T-cell (primary cell): ENCODE data around the gene FLVCR2. TPM values are rescaled to one million over a fixed set of nuclear protein-coding genes. Genes with fewer than 3 reads are reported as not detected.
A peak's percentile ranks its signal among the peaks of the same experiment; 100 is the strongest.

ENCODE experiments used
- ATAC-seq, 4 experiments: fragments of 200-7000 bp in 3 of 4; fragments of 150-1000 bp in 1 of 4; cut with Tn5 transposase; replicated peaks in 1 of 4; 1 replicate in 3 of 4; 2 replicates in 1 of 4; pipeline ENCODE4 v1.10.0; 2021; ENCODE audit warnings: moderate library complexity in 3 of 4, mild to moderate bottlenecking in 2 of 4, moderate number of reproducible peaks in 1 of 4
- CTCF ChIA-PET, 2 donors: fragments of 300-600 bp; sonication (Branson Sonifier 250); formaldehyde crosslinking; loops; one replicate each; lab custom pipeline; 2022; ENCODE audit warnings: antibody characterized with exemption in 2 of 2; lab: Charles Lee
- POLR2A ChIA-PET, 2 donors: fragments of 300-600 bp; sonication (Branson Sonifier 250); formaldehyde crosslinking; loops; one replicate each; lab custom pipeline; 2022; ENCODE audit warnings: antibody characterized with exemption in 2 of 2; lab: Charles Lee
- DNase-seq, 35 experiments: peaks; one replicate each; pipeline versions ENCODE4 v3.0.0 to v3.0.0-alpha.2; 2013 to 2023
- H3K27ac ChIP-seq: one replicate; pipeline ENCODE4 v1.5.1; 2013; ENCODE audit warnings: low read length
- H3K27me3 ChIP-seq, 2 experiments: replicated peaks in 1 of 2; 1 replicate in 1 of 2; 2 replicates in 1 of 2; pipeline versions ENCODE4 v1.6.1 to v1.7.0; 2013; ENCODE audit warnings: low read length in 1 of 2, mixed read lengths in 1 of 2; ENCODE audit not compliant: control insufficient read depth in 2 of 2, insufficient read depth in 2 of 2; ENCODE audit errors: extremely low read depth in 1 of 2
- H3K36me3 ChIP-seq, 2 donors: 1 replicate in 1 of 2; 2 replicates in 1 of 2; pipeline versions ENCODE4 v1.6.1 to v1.7.0; 2013; ENCODE audit warnings: low read length in 1 of 2; ENCODE audit not compliant: control insufficient read depth in 2 of 2, insufficient read depth in 1 of 2; ENCODE audit errors: extremely low read depth in 1 of 2
- H3K4me1 ChIP-seq, 2 experiments: 1 replicate in 1 of 2; 2 replicates in 1 of 2; pipeline versions ENCODE4 v1.6.1 to v1.7.0; 2013; ENCODE audit warnings: low read length in 2 of 2, mixed read lengths in 1 of 2; ENCODE audit not compliant: insufficient read depth in 2 of 2, control insufficient read depth in 1 of 2; ENCODE audit errors: extremely low read depth in 1 of 2
- H3K4me3 ChIP-seq, 2 donors: 1 replicate in 1 of 2; 2 replicates in 1 of 2; pipeline versions ENCODE4 v1.5.1 to v1.7.0; 2013; ENCODE audit warnings: mild to moderate bottlenecking in 2 of 2, low read length in 1 of 2, moderate library complexity in 1 of 2; ENCODE audit not compliant: control insufficient read depth in 1 of 2; ENCODE audit errors: extremely low read depth in 1 of 2
- H3K9me3 ChIP-seq: 2 replicates; pipeline ENCODE4 v1.7.0; 2013
- H3K27ac Mint-ChIP-seq, 2 donors: one replicate each; pipeline ENCODE4 v1.8.0; 2020 to 2021; ENCODE audit warnings: mild to moderate bottlenecking in 2 of 2, mixed read lengths in 2 of 2
- H3K27me3 Mint-ChIP-seq, 2 donors: one replicate each; pipeline ENCODE4 v1.8.0; 2021 to 2022; ENCODE audit warnings: mixed read lengths in 2 of 2
- H3K36me3 Mint-ChIP-seq: one replicate; pipeline ENCODE4 v1.8.0; 2021; ENCODE audit warnings: mixed read lengths
- H3K4me1 Mint-ChIP-seq, 3 donors: one replicate each; pipeline ENCODE4 v1.8.0; 2020 to 2022; ENCODE audit warnings: mixed read lengths in 3 of 3, mild to moderate bottlenecking in 1 of 3
- H3K4me3 Mint-ChIP-seq, 3 donors: one replicate each; pipeline ENCODE4 v1.8.0; 2020 to 2022; ENCODE audit warnings: mild to moderate bottlenecking in 3 of 3, mixed read lengths in 3 of 3, moderate library complexity in 3 of 3
- H3K9me3 Mint-ChIP-seq, 3 donors: one replicate each; pipeline ENCODE4 v1.8.0; 2020 to 2022; ENCODE audit warnings: mixed read lengths in 3 of 3
- WGBS: methylation state at CpG from one replicate; pipeline ENCODE4 v1.1.5; 2013; ENCODE audit warnings: missing lambda C conversion rate; ENCODE audit not compliant: insufficient coverage; 5-methylcytosine and 5-hydroxymethylcytosine counted together
- total RNA-seq, 35 experiments: library from RNA in 6 of 35; stranded (reverse) in 6 of 35; fragments of 120-200 nt in 1 of 35; gene quantifications; one replicate each; pipeline versions ENCODE4 v1.2.1 to v1.2.4 and lab custom pipeline; 2013 to 2026

FLVCR2 gene
- total RNA-seq, 5 donors from 2014 or later (not counting 1 experiment from before 2014, with no cell fraction given), result 1.1 to 7.1 (median 3.1) TPM

GRCh38 chr14:75577090-75577489 is 1.3 kb upstream of the FLVCR2 start:
- H3K4me3 Mint-ChIP-seq, result no peak overlapping the region
- no peak overlapping the region for H3K27ac ChIP-seq

GRCh38 chr14:75577729-75578101 is 705 bp upstream of the FLVCR2 start:
- Histone ChIP-seq H3K9me3 (no peaks in the 10 kb centered on the region), H3K36me3 (no peaks in the 10 kb centered on the region), H3K27ac (peak overlapping the region; percentile 36), H3K4me1 (peaks cover 7 to 26% of the 10 kb centered on the region in 2 experiments), H3K4me3 (peak overlapping the region; percentile 74 to 86), H3K27me3 (peaks cover 0 to 2% of the 10 kb centered on the region in 2 experiments)
- ATAC-seq, result peak; percentile 84 to 91 (median 86)
- Mint-ChIP-seq H3K27ac (peak overlapping the region; percentile 77 to 86), H3K9me3 (no peaks in the 10 kb centered on the region), H3K27me3 (no peaks in the 10 kb centered on the region), H3K36me3 (no peaks in the 10 kb centered on the region), H3K4me3 (no peak overlapping the region), H3K4me1 (peaks cover 4 to 11% (median 7%) of the 10 kb centered on the region in 3 donors)
- CTCF ChIA-PET, result interaction anchor here (0.6 to 4.9 kb wide), 20 partner anchors 9 to 1709 kb away, joined by 3 to 89 read pairs (median 4); partner anchors contain the start of genes ERG28 (in 1 of the 2), IFT43 (in 1 of the 2), TGFB3 (in 1 of the 2) and TTLL5 (in 1 of the 2)
- POLR2A ChIA-PET, result interaction anchor here in 1 of 2 donors (0.5 kb wide), 1 partner anchor 521 kb away, joined by 4 read pairs; no protein-coding TSS in a partner anchor
- 5% methylated on average over 9 of the region's 16 CpGs for WGBS
- DNase-seq, result peak; percentile 15 to 78 (median 58)

More at GRCh38 chr14:75577090-75577489, 1.3 kb upstream of the FLVCR2 start:
- Histone ChIP-seq H3K4me3 (no peak overlapping the region), H3K27me3 (peaks cover 0 to 2% of the 10 kb centered on the region in 2 experiments), H3K4me1 (peaks cover 7 to 26% of the 10 kb centered on the region in 2 experiments), H3K36me3 (no peaks in the 10 kb centered on the region), H3K9me3 (no peaks in the 10 kb centered on the region)
- DNase-seq (no peak), ATAC-seq (no peak)
- Mint-ChIP-seq H3K27ac (no peak overlapping the region), H3K9me3 (no peaks in the 10 kb centered on the region), H3K27me3 (no peaks in the 10 kb centered on the region), H3K4me1 (peaks cover 4 to 11% (median 7%) of the 10 kb centered on the region in 3 donors), H3K36me3 (no peaks in the 10 kb centered on the region)
- POLR2A ChIA-PET, result interaction anchor here in 1 of 2 donors (0.6 kb wide), 1 partner anchor 84 kb away, joined by 3 read pairs; the partner anchor contains the start of gene ERG28
- CTCF ChIA-PET, result interaction anchor here (0.6 to 4.9 kb wide), 22 partner anchors 8 to 634 kb away, joined by 3 to 89 read pairs (median 4); partner anchors contain the start of genes ERG28 (in 1 of the 2), IFT43 (in 1 of the 2), TGFB3 (in 1 of the 2) and TTLL5 (in 1 of the 2)
- WGBS, result 48% methylated on average over 2 of the region's 3 CpGs

- DNase-seq, result no peak
- H3K27ac ChIP-seq, result no peak overlapping the region
- POLR2A ChIA-PET, result interaction anchor here in 1 of 2 donors (0.6 kb wide), 1 partner anchor 47 kb away, joined by 3 read pairs; no protein-coding TSS in a partner anchor
Measured at GRCh38 chr14:75578786-75579337, 442 bp downstream of the FLVCR2 start.

GRCh38 chr14:75579338-75579864 is 981 bp downstream of the FLVCR2 start:
- no peaks in the 10 kb centered on the region for H3K36me3 ChIP-seq
- Mint-ChIP-seq H3K9me3 (no peaks in the 10 kb centered on the region), H3K4me3 (no peak overlapping the region), H3K27me3 (no peaks in the 10 kb centered on the region), H3K36me3 (no peaks in the 10 kb centered on the region), H3K27ac (no peak overlapping the region), H3K4me1 (peaks cover 4 to 11% (median 7%) of the 10 kb centered on the region in 3 donors)
- 98% methylated on average over 9 of the region's 13 CpGs for WGBS
- H3K27ac ChIP-seq, result no peak overlapping the region
- ChIA-PET POLR2A (no interaction called here), CTCF (interaction anchor here (0.5 to 4.9 kb wide), 4 partner anchors 75 to 833 kb away, joined by 3 to 89 read pairs (median 4); no protein-coding TSS in a partner anchor)
- peaks cover 0 to 2% of the 10 kb centered on the region in 2 experiments for H3K27me3 ChIP-seq
- no peak for DNase-seq
- H3K9me3 ChIP-seq, result no peaks in the 10 kb centered on the region
- H3K4me3 ChIP-seq, result peak overlapping the region in 1 of 2 donors; percentile 74
- H3K4me1 ChIP-seq, result peaks cover 7 to 26% of the 10 kb centered on the region in 2 experiments
- ATAC-seq, result no peak

More at GRCh38 chr14:75578786-75579337, 442 bp downstream of the FLVCR2 start:
- Histone ChIP-seq H3K9me3 (no peaks in the 10 kb centered on the region), H3K4me1 (peaks cover 7 to 26% of the 10 kb centered on the region in 2 experiments), H3K4me3 (peak overlapping the region; percentile 72 to 74), H3K36me3 (no peaks in the 10 kb centered on the region), H3K27me3 (peaks cover 0 to 2% of the 10 kb centered on the region in 2 experiments)
- H3K4me1 Mint-ChIP-seq, result peaks cover 4 to 11% (median 7%) of the 10 kb centered on the region in 3 donors
- ATAC-seq, result peak; percentile 29 to 45 (median 32)
- H3K4me3 Mint-ChIP-seq, result no peak overlapping the region
- no peaks in the 10 kb centered on the region for H3K9me3 Mint-ChIP-seq
- no peak overlapping the region for H3K27ac Mint-ChIP-seq
- H3K36me3 Mint-ChIP-seq, result no peaks in the 10 kb centered on the region
- H3K27me3 Mint-ChIP-seq, result no peaks in the 10 kb centered on the region
- 65% methylated on average over 20 of the region's 21 CpGs for WGBS
- CTCF ChIA-PET, result interaction anchor here (0.6 to 4.9 kb wide), 5 partner anchors 75 to 404 kb away, joined by 4 to 89 read pairs (median 9); partner anchors contain the start of genes ERG28 (in 1 of the 2) and TTLL5 (in 1 of the 2)

- Histone ChIP-seq H3K27ac (no peak overlapping the region), H3K9me3 (no peaks in the 10 kb centered on the region), H3K27me3 (peaks cover 0 to 2% of the 10 kb centered on the region in 2 experiments), H3K36me3 (no peaks in the 10 kb centered on the region), H3K4me3 (no peak overlapping the region), H3K4me1 (peaks cover 7 to 26% of the 10 kb centered on the region in 2 experiments)
- peaks cover 4 to 11% (median 7%) of the 10 kb centered on the region in 3 donors for H3K4me1 Mint-ChIP-seq
- ATAC-seq (no peak), DNase-seq (no peak)
- no peaks in the 10 kb centered on the region for H3K36me3 Mint-ChIP-seq
- WGBS, result 100% methylated on average over 3 of the region's 3 CpGs
- ChIA-PET CTCF (interaction anchor here (0.5 to 1.0 kb wide), 5 partner anchors 74 to 859 kb away, joined by 3 to 4 read pairs (median 3); no protein-coding TSS in a partner anchor), POLR2A (no interaction called here)
- H3K27me3 Mint-ChIP-seq, result no peaks in the 10 kb centered on the region
- H3K9me3 Mint-ChIP-seq, result no peaks in the 10 kb centered on the region
- H3K27ac Mint-ChIP-seq, result no peak overlapping the region
- H3K4me3 Mint-ChIP-seq, result no peak overlapping the region
Measured at GRCh38 chr14:75579882-75580281, 1.5 kb downstream of the FLVCR2 start.

GRCh38 chr14:75587388-75587787 is 9.0 kb downstream of the FLVCR2 start:
- DNase-seq (no peak), ATAC-seq (no peak)
- no peak overlapping the region for H3K4me3 Mint-ChIP-seq
- H3K9me3 Mint-ChIP-seq, result no peaks in the 10 kb centered on the region
- Histone ChIP-seq H3K4me3 (no peak overlapping the region), H3K27me3 (peaks cover 0 to 2% of the 10 kb centered on the region in 2 experiments), H3K36me3 (no peaks in the 10 kb centered on the region), H3K27ac (no peak overlapping the region), H3K9me3 (no peaks in the 10 kb centered on the region), H3K4me1 (no peaks in the 10 kb centered on the region)
- H3K27ac Mint-ChIP-seq, result no peak overlapping the region
- H3K4me1 Mint-ChIP-seq, result no peaks in the 10 kb centered on the region
- H3K36me3 Mint-ChIP-seq, result no peaks in the 10 kb centered on the region
- ChIA-PET POLR2A (no interaction called here), CTCF (no interaction called here)
- H3K27me3 Mint-ChIP-seq, result no peaks in the 10 kb centered on the region
